GM18517 (cell line): Measurements from ENCODE around the gene SPAG6.

Experiments
- ATAC-seq: cut with Tn5 transposase; IDR thresholded peaks from one replicate; pipeline ENCODE4 v1.9.1; 2021; ENCODE audit warnings: mild to moderate bottlenecking, moderate library complexity; ENCODE audit not compliant: unreplicated experiment

The SPAG6 gene

GRCh38 chr10:22458272-22459038 is 113.2 kb downstream of the SPAG6 start:
- ATAC-seq = no peak

- ATAC-seq = no peak
These were observed 114.2 kb downstream of the SPAG6 start for GRCh38 chr10:22459496-22459895.

GRCh38 chr10:22460101-22460500 is 114.8 kb downstream of the SPAG6 start:
- ATAC-seq = no peak

- ATAC-seq = no peak
These were observed 115.5 kb downstream of the SPAG6 start for GRCh38 chr10:22460531-22461403.

- ATAC-seq = no peak
These were observed 116.6 kb downstream of the SPAG6 start for GRCh38 chr10:22461891-22462290.

GRCh38 chr10:22463255-22463654 is 118.0 kb downstream of the SPAG6 start:
- ATAC-seq = no peak

- no peak for ATAC-seq
These were observed 119.8 kb downstream of the SPAG6 start for GRCh38 chr10:22464966-22465629.

GRCh38 chr10:22466763-22467334 is 121.6 kb downstream of the SPAG6 start:
- ATAC-seq = no peak
